Measurements from ENCODE around the gene KIF3A.

DNA sequence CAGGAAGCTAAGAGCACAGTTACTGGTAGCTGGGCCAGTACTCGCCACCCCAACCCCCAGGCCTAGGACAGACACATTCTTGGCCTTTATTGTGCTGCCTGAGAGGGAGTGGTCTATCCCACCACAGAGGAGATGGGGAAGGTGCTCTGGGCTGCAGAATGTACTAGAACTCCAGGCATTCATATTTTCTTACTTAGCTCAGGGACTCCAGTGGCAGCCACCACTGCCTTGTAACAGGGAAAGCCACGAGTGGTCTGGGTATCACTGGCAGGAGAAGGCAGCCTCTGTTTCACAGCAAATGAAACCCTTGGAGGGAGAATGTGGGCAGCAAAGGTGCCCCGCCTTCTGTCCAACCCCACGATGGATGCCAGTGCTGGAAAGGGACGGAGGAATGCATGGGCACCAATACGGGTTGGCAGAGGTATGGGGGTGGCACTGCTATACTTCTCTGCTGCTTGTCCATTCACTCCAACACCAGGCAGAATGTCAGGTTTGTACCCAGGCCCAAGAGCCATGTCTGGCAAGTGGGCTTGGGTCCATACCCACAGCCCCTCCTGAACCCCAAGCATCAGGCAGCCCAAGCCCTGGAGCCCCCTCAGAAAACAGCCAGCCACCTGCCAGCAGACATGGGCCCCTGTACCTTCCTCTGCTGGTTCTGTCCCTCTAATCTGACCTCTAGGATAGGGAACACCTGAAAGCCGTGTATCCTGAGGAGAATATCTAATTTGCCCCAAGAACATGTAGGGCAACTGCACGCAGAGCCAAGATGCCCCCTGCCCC lies 35.1 kb upstream of the KIF3A start:
- TF ChIP-seq CTCF (IDR thresholded peaks at IDR 0.05) (no peak), POLR2A (IDR thresholded peaks at IDR 0.05) (no peak)

Data from prostate gland (tissue), 2 donors.